ENCODE results near the gene RNF150.

RNF150 gene

GRCh38 chr4:140903522-140904475 is 229.5 kb downstream of the RNF150 start:
- peak; percentile 52 for DNase-seq

- no peak for DNase-seq
These were observed 231.4 kb downstream of the RNF150 start for GRCh38 chr4:140901736-140902336.

- DNase-seq = peak; percentile 11
These were observed 239.3 kb downstream of the RNF150 start for GRCh38 chr4:140893939-140894338.

GRCh38 chr4:140888054-140888453 is 245.2 kb downstream of the RNF150 start:
- no peak for DNase-seq

- no peak for DNase-seq
These were observed 245.8 kb downstream of the RNF150 start for GRCh38 chr4:140887467-140887866.

GRCh38 chr4:140884431-140885058 is 248.7 kb downstream of the RNF150 start:
- DNase-seq = peak; percentile 73

- DNase-seq = no peak
These were observed 255.5 kb downstream of the RNF150 start for GRCh38 chr4:140877781-140878180.

GRCh38 chr4:140876615-140877364 is 256.5 kb downstream of the RNF150 start:
- DNase-seq = peak; percentile 64

GRCh38 chr4:140875746-140876452 is 257.4 kb downstream of the RNF150 start:
- DNase-seq = peak; percentile 22

- DNase-seq = no peak
These were observed 259.2 kb downstream of the RNF150 start for GRCh38 chr4:140874056-140874455.

GRCh38 chr4:140871368-140871767 is 261.9 kb downstream of the RNF150 start:
- no peak for DNase-seq

GRCh38 chr4:140870427-140870826 is 262.8 kb downstream of the RNF150 start:
- no peak for DNase-seq

GRCh38 chr4:140869446-140869845 is 263.8 kb downstream of the RNF150 start:
- DNase-seq = no peak

GRCh38 chr4:140867356-140867755 is 265.9 kb downstream of the RNF150 start:
- no peak for DNase-seq

GRCh38 chr4:140866492-140867005 is 266.7 kb downstream of the RNF150 start:
- no peak for DNase-seq

- DNase-seq = no peak
These were observed 267.7 kb downstream of the RNF150 start for GRCh38 chr4:140865253-140866217.

GRCh38 chr4:140863197-140863596 is 270.1 kb downstream of the RNF150 start:
- no peak for DNase-seq

GRCh38 chr4:140862177-140862442 is 271.2 kb downstream of the RNF150 start:
- no peak for DNase-seq

- DNase-seq = peak; percentile 81
These were observed 271.7 kb downstream of the RNF150 start for GRCh38 chr4:140861359-140862176.

- peak; percentile 9 for DNase-seq
These were observed 274.4 kb downstream of the RNF150 start for GRCh38 chr4:140858897-140859296.
